IMR-90 (cell line): ENCODE measurements around the gene TMEM208. TPM values are rescaled to one million over a fixed set of nuclear protein-coding genes. Genes with fewer than 3 reads are reported as not detected.

Source experiments
- ATAC-seq: fragments of 200-7000 bp; cut with Tn5 transposase; 2 replicates; pipeline ENCODE4 v1.9.1; 2020; ENCODE audit warnings: low read depth, mild to moderate bottlenecking, moderate library complexity
- BruUV-seq: library from RNA; stranded (reverse); fragments of 400-500 nt; replicated peaks from 2 replicates; lab custom pipeline; 2021; lab: Mats Ljungman, UMichigan
- CTCF ChIA-PET: fragments of 300-600 bp; formaldehyde crosslinking; extraction: SDS; loops from one replicate; lab custom pipeline; 2021; ENCODE audit warnings: antibody characterized with exemption; lab: Yijun Ruan, JAX
- POLR2A ChIA-PET: fragments of 300-600 bp; sonication (Branson Sonifier 250); formaldehyde crosslinking; loops from one replicate; lab custom pipeline; 2022; ENCODE audit warnings: antibody characterized with exemption; ENCODE audit not compliant: unreplicated experiment; lab: Charles Lee
- DNase-seq: peaks from one replicate; pipeline ENCODE4 v3.0.0; 2013
- H2AFZ ChIP-seq: replicated peaks from 2 replicates; pipeline ENCODE3; 2013; ENCODE audit warnings: low read length, mild to moderate bottlenecking; ENCODE audit not compliant: poor library complexity
- H2AK5ac ChIP-seq: 2 replicates; pipeline ENCODE4 v1.6.1; 2013; ENCODE audit warnings: low read depth, low read length, inconsistent platforms
- H2AK9ac ChIP-seq: replicated peaks from 2 replicates; pipeline ENCODE3; 2013; ENCODE audit warnings: mild to moderate bottlenecking, low read depth, low read length, moderate library complexity; ENCODE audit not compliant: poor library complexity
- H2BK120ac ChIP-seq: 2 replicates; pipeline ENCODE4 v1.6.1; 2013; ENCODE audit warnings: low read depth, low read length, inconsistent platforms
- H2BK15ac ChIP-seq: 3 replicates; pipeline ENCODE4 v1.6.1; 2013; ENCODE audit warnings: low read depth, low read length, inconsistent platforms
- H2BK20ac ChIP-seq: 2 replicates; pipeline ENCODE4 v1.6.1; 2013; ENCODE audit warnings: low read depth, mild to moderate bottlenecking, inconsistent platforms, low read length, moderate library complexity
- H2BK5ac ChIP-seq: 2 replicates; pipeline ENCODE4 v1.6.1; 2013; ENCODE audit warnings: mild to moderate bottlenecking, low read depth, low read length, inconsistent platforms; ENCODE audit not compliant: poor library complexity, severe bottlenecking
- H3K14ac ChIP-seq: replicated peaks from 2 replicates; pipeline ENCODE4 v1.6.1; 2013; ENCODE audit warnings: low read depth, low read length, inconsistent platforms
- H3K18ac ChIP-seq: 2 replicates; pipeline ENCODE4 v1.6.1; 2013; ENCODE audit warnings: low read depth, low read length, control low read depth
- H3K23ac ChIP-seq: 2 replicates; pipeline ENCODE4 v1.6.1; 2013; ENCODE audit warnings: low read depth, low read length, inconsistent platforms
- H3K27ac ChIP-seq: 2 replicates; pipeline ENCODE4 v1.5.1; 2013; ENCODE audit warnings: mild to moderate bottlenecking, control low read depth, low read length; ENCODE audit not compliant: insufficient read depth
- H3K27me3 ChIP-seq: 2 replicates; pipeline ENCODE4 v1.6.1; 2013; ENCODE audit warnings: low read length; ENCODE audit not compliant: control insufficient read depth, insufficient read depth
- H3K36me3 ChIP-seq: 2 replicates; pipeline ENCODE4 v1.6.1; 2013; ENCODE audit warnings: low read length, mixed read lengths; ENCODE audit not compliant: control insufficient read depth, insufficient read depth
- H3K4ac ChIP-seq: 2 replicates; pipeline ENCODE4 v1.6.1; 2013; ENCODE audit warnings: low read depth, low read length, inconsistent platforms
- H3K4me1 ChIP-seq: 2 replicates; pipeline ENCODE4 v1.6.1; 2013; ENCODE audit warnings: low read length, mixed read lengths; ENCODE audit not compliant: control insufficient read depth, insufficient read depth
- H3K4me2 ChIP-seq: 2 replicates; pipeline ENCODE4 v1.6.1; 2013; ENCODE audit warnings: low read depth, mild to moderate bottlenecking, control low read depth, low read length, moderate library complexity
- H3K4me3 ChIP-seq: 2 replicates; pipeline ENCODE4 v1.5.1; 2013; ENCODE audit warnings: low read depth, mild to moderate bottlenecking, control low read depth, low read length, moderate library complexity; ENCODE audit not compliant: insufficient read depth
- H3K56ac ChIP-seq: 2 replicates; pipeline ENCODE4 v1.6.1; 2013; ENCODE audit warnings: low read length, inconsistent platforms; ENCODE audit not compliant: insufficient read depth; ENCODE audit errors: extremely low read depth
- H3K79me1 ChIP-seq, 2 experiments: 2 replicates each; pipeline ENCODE4 v1.6.1; 2013; ENCODE audit warnings: low read length in 2 of 2, inconsistent platforms in 1 of 2, low read depth in 1 of 2
- H3K9ac ChIP-seq: 2 replicates; pipeline ENCODE4 v1.6.1; 2013; ENCODE audit warnings: low read depth, low read length, control low read depth
- H3K9me1 ChIP-seq: 2 replicates; pipeline ENCODE4 v1.6.1; 2013; ENCODE audit warnings: low read length, inconsistent platforms; ENCODE audit not compliant: insufficient read depth
- H3K9me3 ChIP-seq: 2 replicates; pipeline ENCODE4 v1.6.1; 2013; ENCODE audit warnings: low read length; ENCODE audit not compliant: control insufficient read depth, insufficient read depth
- H4K20me1 ChIP-seq: 2 replicates; pipeline ENCODE4 v1.6.1; 2013; ENCODE audit warnings: low read length, inconsistent platforms; ENCODE audit not compliant: insufficient read depth
- H4K5ac ChIP-seq: 2 replicates; pipeline ENCODE4 v1.6.1; 2013; ENCODE audit warnings: mild to moderate bottlenecking, low read depth, low read length, control low read depth
- H4K8ac ChIP-seq, 2 experiments: 2 replicates each; pipeline ENCODE4 v1.6.1; 2013; ENCODE audit warnings: low read depth in 2 of 2, low read length in 2 of 2, control low read depth in 1 of 2, inconsistent platforms in 1 of 2
- H4K91ac ChIP-seq: 2 replicates; pipeline ENCODE4 v1.6.1; 2013; ENCODE audit warnings: low read depth, low read length, inconsistent platforms; ENCODE audit not compliant: insufficient read depth
- BHLHE40 ChIP-seq: fragments of 150-350 bp; IDR thresholded peaks from 2 replicates; pipeline ENCODE4 v1.6.1; 2016; ENCODE audit warnings: mild to moderate bottlenecking, low read depth, low read length
- CEBPB ChIP-seq: IDR thresholded peaks from 2 replicates; pipeline ENCODE4 v1.6.1; 2012; ENCODE audit warnings: low read depth, low read length, improper control_type of control experiment
- CHD1 ChIP-seq: IDR thresholded peaks from 2 replicates; pipeline ENCODE4 v1.6.1; 2012; ENCODE audit warnings: low read depth, low read length, improper control_type of control experiment
- FOS ChIP-seq: fragments of 150-350 bp; IDR thresholded peaks from 2 replicates; pipeline ENCODE4 v1.6.1; 2016; ENCODE audit warnings: low read depth, low read length
- MAFK ChIP-seq: IDR thresholded peaks from 2 replicates; pipeline ENCODE4 v1.6.1; 2012; ENCODE audit warnings: low read depth, low read length, improper control_type of control experiment
- MAZ ChIP-seq: IDR thresholded peaks from 2 replicates; pipeline ENCODE4 v1.6.1; 2012; ENCODE audit warnings: low read depth, mild to moderate bottlenecking, low read length, improper control_type of control experiment, moderate library complexity, borderline replicate concordance
- MXI1 ChIP-seq: IDR thresholded peaks from 2 replicates; pipeline ENCODE4 v1.6.1; 2012; ENCODE audit warnings: low read depth, mild to moderate bottlenecking, low read length, moderate library complexity, borderline replicate concordance
- NFE2L2 ChIP-seq: fragments of 150-350 bp; IDR thresholded peaks from 2 replicates; pipeline ENCODE4 v1.6.1; 2016; ENCODE audit warnings: low read depth, mild to moderate bottlenecking, low read length
- POLR2A ChIP-seq: IDR thresholded peaks from 2 replicates; pipeline ENCODE4 v1.6.1; 2012; ENCODE audit warnings: mild to moderate bottlenecking, low read depth, low read length
- RAD21 ChIP-seq: IDR thresholded peaks from 2 replicates; pipeline ENCODE4 v1.6.1; 2012; ENCODE audit warnings: low read length, improper control_type of control experiment
- RCOR1 ChIP-seq: IDR thresholded peaks from 2 replicates; pipeline ENCODE4 v1.6.1; 2012; ENCODE audit warnings: mild to moderate bottlenecking, low read length, improper control_type of control experiment; ENCODE audit not compliant: insufficient replicate concordance
- RFX5 ChIP-seq: IDR thresholded peaks from 2 replicates; pipeline ENCODE4 v1.8.0; 2012; ENCODE audit warnings: low read depth, mild to moderate bottlenecking, low read length, moderate library complexity
- SMC3 ChIP-seq: fragments of 150-350 bp; IDR thresholded peaks from 2 replicates; pipeline ENCODE4 v1.6.1; 2016; ENCODE audit warnings: low read depth, mild to moderate bottlenecking, antibody characterized with exemption, low read length, moderate library complexity
- WGBS, 2 experiments: methylation state at CpG; one replicate each; pipeline versions ENCODE4 v1.1.5 to v1.1.7; 2013; ENCODE audit warnings: missing lambda C conversion rate in 2 of 2; ENCODE audit not compliant: insufficient read length in 1 of 2; ENCODE audit errors: extremely low coverage in 2 of 2; 5-methylcytosine and 5-hydroxymethylcytosine counted together
- dilution Hi-C: fragments of 300-500 bp; cut with HindIII; formaldehyde crosslinking; loops from one replicate; pipeline ENCODE4 v1.14.3; 2018; ENCODE audit warnings: low sequenced_read_pairs; ENCODE audit not compliant: unreplicated experiment
- in situ Hi-C: fragments of 300-500 bp; cut with MboI; formaldehyde crosslinking; loops from 3 replicates; pipeline ENCODE4 v1.14.3; 2019; ENCODE audit warnings: low sequenced_read_pairs, inconsistent platforms, mixed read lengths
- intact Hi-C: fragments of 100-400 bp; cut with micrococcal nuclease; formaldehyde crosslinking; loops from 2 replicates; pipeline ENCODE4 v1.10.0; 2022
- polyA plus RNA-seq, 3 experiments: library from polyadenylated mRNA; depleted of rRNA; stranded (reverse); fragments of >200 nt; gene quantifications; 2 replicates each; pipeline ENCODE4 v1.2.3, GENCODE V29; 2012; ENCODE audit warnings: low replicate concordance in 1 of 3
- total RNA-seq: library from RNA; depleted of rRNA; stranded (reverse); fragments of >200 nt; gene quantifications from 2 replicates; pipeline ENCODE4 v1.2.3, GENCODE V29; 2012
- TF ChIP-seq, protein P1 (sequence below): conservative IDR thresholded peaks from 2 replicates; pipeline ENCODE4 v1.5.1; 2012; ENCODE audit warnings: mild to moderate bottlenecking, low read depth, low read length, improper control_type of control experiment
- TF ChIP-seq, protein P2 (sequence below): fragments of 150-350 bp; IDR thresholded peaks from 2 replicates; pipeline ENCODE4 v1.6.1; 2016; ENCODE audit warnings: low read depth, mild to moderate bottlenecking, low read length, moderate library complexity, borderline replicate concordance

TMEM208 gene
- total and polyA plus RNA-seq, 2 of the 4 experiments (the other 2 are of a cell fraction), result 65.6 to 66.5 TPM

DNA sequence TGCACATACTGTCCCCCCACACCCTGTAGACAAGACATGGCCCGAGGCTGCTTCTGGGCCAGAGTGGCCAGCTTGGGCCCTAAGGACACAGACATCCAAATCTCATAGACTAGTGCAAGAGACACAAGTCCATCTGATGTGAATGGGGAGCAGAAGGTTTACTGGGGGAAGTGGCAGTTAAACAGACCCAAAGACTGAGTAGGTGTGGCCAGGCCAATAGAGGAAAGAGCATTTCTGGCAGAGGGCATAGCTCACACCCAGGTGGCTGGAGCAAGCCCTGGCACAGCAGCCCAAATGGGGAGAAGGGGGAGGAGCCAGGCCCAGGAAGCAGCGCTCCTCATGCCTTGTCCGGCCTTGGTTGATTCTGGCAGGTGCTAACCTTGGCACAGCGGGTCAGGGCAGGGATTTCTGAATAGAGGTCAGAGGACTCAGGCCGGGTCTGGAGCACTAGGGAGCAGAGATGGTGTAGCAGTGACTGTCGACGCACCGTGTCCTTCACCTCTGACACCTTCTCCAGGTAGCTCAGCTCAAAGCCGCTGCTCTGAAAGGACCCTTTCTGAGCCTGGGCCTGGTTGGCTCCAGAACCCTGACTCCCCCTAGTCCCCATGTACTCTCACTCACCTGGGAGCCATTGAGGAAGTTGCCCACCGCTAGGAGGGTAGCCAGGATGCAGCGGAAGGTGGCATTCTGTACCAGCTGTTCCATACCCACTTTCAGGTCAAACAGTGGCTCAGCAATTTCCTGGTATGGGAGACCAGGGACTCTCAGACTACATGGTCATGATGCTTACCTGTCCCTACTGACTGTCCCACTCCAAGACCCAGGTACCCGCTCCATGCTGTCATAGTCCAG is 4.1 kb downstream of the TMEM208 start (continued):
- TF ChIP-seq, protein P1, sequence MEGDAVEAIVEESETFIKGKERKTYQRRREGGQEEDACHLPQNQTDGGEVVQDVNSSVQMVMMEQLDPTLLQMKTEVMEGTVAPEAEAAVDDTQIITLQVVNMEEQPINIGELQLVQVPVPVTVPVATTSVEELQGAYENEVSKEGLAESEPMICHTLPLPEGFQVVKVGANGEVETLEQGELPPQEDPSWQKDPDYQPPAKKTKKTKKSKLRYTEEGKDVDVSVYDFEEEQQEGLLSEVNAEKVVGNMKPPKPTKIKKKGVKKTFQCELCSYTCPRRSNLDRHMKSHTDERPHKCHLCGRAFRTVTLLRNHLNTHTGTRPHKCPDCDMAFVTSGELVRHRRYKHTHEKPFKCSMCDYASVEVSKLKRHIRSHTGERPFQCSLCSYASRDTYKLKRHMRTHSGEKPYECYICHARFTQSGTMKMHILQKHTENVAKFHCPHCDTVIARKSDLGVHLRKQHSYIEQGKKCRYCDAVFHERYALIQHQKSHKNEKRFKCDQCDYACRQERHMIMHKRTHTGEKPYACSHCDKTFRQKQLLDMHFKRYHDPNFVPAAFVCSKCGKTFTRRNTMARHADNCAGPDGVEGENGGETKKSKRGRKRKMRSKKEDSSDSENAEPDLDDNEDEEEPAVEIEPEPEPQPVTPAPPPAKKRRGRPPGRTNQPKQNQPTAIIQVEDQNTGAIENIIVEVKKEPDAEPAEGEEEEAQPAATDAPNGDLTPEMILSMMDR, result no peak

DNA sequence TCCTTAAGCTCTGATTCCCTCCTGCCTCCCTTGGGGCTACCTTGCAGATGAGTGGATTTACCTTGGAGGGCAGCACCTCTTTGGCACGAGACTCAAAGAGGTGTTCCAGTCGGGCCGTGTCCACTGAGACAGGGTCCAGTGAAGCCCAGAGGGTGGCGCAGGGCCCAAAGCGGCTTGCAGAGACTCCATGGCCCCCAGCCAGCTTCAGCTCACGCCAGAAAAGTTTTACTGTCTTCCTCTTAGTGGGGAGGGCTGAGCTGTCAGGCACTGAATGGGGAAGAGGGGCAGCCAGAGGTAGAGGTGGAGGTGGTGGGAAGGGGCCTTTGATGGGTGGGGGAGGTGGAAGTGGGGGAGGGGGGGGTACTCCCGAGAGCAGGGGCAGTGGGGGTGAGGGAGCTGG is 6.7 kb downstream of the TMEM208 start:
- H3K9ac ChIP-seq, result no peak overlapping the region
- H3K27me3 ChIP-seq, result no peaks in the 10 kb centered on the region
- ATAC-seq (no peak), DNase-seq (no peak)
- H2AK5ac ChIP-seq, result no peak overlapping the region
- no peak overlapping the region for H4K8ac ChIP-seq
- H2BK5ac ChIP-seq, result no peak overlapping the region
- dilution Hi-C loops (no loop called here), in situ Hi-C loops (no loop called here), intact Hi-C loops (no loop called here)
- no peaks in the 10 kb centered on the region for H3K9me3 ChIP-seq
- no peak overlapping the region for H2BK15ac ChIP-seq
- H3K4me2 ChIP-seq, result no peak overlapping the region
- no peaks in the 10 kb centered on the region for H3K4me1 ChIP-seq
- H2AFZ ChIP-seq, result no peak overlapping the region
- no TSS peak for BruUV-seq
- no peak overlapping the region for H2BK20ac ChIP-seq
- H3K4ac ChIP-seq, result no peak overlapping the region
- H3K27ac ChIP-seq, result no peak overlapping the region
- H3K14ac ChIP-seq, result no peak overlapping the region
- H2AK9ac ChIP-seq, result no peak overlapping the region
- 100% methylated on average over 2 of the region's 7 CpGs; no CpG with 5 or more reads in 1 of the 2 experiments for WGBS, 2 experiments
- H4K20me1 ChIP-seq, result no peaks in the 10 kb centered on the region
- CTCF ChIA-PET, result no interaction called here
- no peaks in the 10 kb centered on the region for H3K9me1 ChIP-seq
- H3K18ac ChIP-seq, result no peak overlapping the region
- H2BK120ac ChIP-seq, result no peak overlapping the region
- no peak overlapping the region for H3K56ac ChIP-seq
- H3K36me3 ChIP-seq, result peaks cover 81% of the 10 kb centered on the region
- no peak overlapping the region for H3K4me3 ChIP-seq
- POLR2A ChIA-PET, result no interaction called here
- H3K79me1 ChIP-seq, result peaks cover 5 to 59% of the 10 kb centered on the region in 2 experiments; a peak in 3 of 4 replicates
- H3K23ac ChIP-seq, result no peak overlapping the region
- no peak overlapping the region for H4K5ac ChIP-seq
- no peak overlapping the region for H4K91ac ChIP-seq
- no peak for TF ChIP-seq FOS
- TF ChIP-seq, protein P2, sequence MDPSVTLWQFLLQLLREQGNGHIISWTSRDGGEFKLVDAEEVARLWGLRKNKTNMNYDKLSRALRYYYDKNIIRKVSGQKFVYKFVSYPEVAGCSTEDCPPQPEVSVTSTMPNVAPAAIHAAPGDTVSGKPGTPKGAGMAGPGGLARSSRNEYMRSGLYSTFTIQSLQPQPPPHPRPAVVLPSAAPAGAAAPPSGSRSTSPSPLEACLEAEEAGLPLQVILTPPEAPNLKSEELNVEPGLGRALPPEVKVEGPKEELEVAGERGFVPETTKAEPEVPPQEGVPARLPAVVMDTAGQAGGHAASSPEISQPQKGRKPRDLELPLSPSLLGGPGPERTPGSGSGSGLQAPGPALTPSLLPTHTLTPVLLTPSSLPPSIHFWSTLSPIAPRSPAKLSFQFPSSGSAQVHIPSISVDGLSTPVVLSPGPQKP, result no peak
- TF ChIP-seq SMC3, result no peak
- no peak for TF ChIP-seq CEBPB
- TF ChIP-seq RAD21, result no peak
- TF ChIP-seq MXI1, result no peak
- TF ChIP-seq POLR2A, result no peak
- no peak for TF ChIP-seq RFX5
- no peak for TF ChIP-seq CHD1
- no peak for TF ChIP-seq MAZ
- TF ChIP-seq RCOR1, result no peak
- TF ChIP-seq MAFK, result no peak
- no peak for TF ChIP-seq NFE2L2
- no peak for TF ChIP-seq BHLHE40
